Activated naive CD4-positive, alpha-beta T cell treated with Interleukin-2 at 50 U/mL for 16 hours (primary cell): ENCODE data around the gene DZANK1.
"Not testable (repeated sequence)": the region's sequence is repeated elsewhere in the genome, so short reads cannot be mapped to it uniquely, and the experiment has no call there.

ENCODE experiments used
- DNase-seq: peaks from one replicate; pipeline ENCODE4 v3.0.0-alpha.2; 2020

The DZANK1 gene

DNA sequence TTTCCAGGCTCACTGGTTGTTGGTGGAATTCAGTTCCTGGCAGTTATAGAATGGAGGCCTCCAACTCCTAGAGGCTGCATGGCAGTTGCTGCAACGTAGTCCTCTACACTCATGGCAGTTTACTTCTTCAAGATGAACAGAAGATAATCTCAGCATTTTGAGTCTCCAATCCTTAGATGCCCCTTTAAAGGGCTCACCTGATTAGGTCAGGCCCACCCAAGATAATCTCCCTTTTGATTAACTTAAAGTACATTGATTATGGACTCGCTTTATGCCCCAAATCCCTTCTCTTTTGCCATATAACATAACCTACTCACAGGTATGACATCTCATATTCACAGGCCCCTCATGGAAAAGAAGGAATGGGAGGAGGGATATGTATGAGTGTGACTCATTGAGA lies 102.1 kb downstream of the DZANK1 start:
- no peak for DNase-seq

- no peak for DNase-seq
Observed at GRCh38 chr20:18363708-18364107, 103.1 kb downstream of the DZANK1 start.

DNA sequence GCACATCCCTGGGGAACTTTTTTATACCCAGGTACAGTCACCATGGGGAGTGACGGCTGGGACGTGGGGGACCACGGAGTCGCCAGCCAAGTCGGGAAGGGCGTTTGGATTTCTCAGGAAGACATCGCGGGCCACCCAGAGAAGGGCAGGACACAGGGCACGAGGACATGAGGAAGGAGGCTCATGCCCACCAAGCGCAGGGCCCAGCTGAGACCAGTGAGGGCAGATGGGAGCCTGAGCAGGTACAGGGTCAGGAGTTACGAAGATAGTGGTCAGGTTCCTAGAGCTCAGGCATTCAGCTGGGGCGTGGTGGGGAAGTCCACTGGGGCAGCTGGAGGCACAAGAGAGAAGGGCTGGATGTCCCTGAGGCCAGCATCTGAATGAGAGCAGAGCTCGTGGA lies 103.9 kb downstream of the DZANK1 start:
- no peak for DNase-seq

GRCh38 chr20:18361678-18362077 lies 105.2 kb downstream of the DZANK1 start:
- DNase-seq: no peak

DNA sequence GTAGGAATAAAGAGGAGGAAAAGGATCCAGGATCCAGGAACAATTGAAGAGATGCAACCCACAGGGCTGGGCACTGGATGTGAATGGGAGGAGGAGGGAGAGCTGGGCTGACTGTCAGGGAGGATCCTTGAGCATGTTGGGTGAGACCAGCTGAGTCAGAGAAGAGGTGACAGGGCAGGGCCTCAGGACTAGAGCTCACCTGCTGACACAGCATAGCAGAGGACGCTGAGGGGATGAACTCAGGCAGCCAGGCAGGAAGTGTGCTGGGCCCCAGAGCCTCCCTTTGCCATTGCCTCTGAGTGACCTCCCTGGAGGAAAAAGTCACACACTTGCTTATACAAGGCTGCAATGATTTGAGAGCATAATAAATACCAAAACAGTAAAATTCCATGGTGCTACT lies 106.2 kb downstream of the DZANK1 start:
- no peak for DNase-seq

- no peak for DNase-seq
Observed at GRCh38 chr20:18359854-18360253, 107.0 kb downstream of the DZANK1 start.

GRCh38 chr20:18349749-18350148 lies 117.1 kb downstream of the DZANK1 start:
- not testable (repeated sequence) for DNase-seq
